Hematopoietic multipotent progenitor cell treated with erythropoietin and hydrocortisone succinate and interleukin-3 and kit ligand, for 17 days (in vitro differentiated cells): Measurements from ENCODE around the gene TCF7L2.

Experiments used
- DNase-seq: peaks from one replicate; pipeline ENCODE4 v3.0.0-alpha.2; 2015; ENCODE audit warnings: low spot score

Gene TCF7L2

DNA sequence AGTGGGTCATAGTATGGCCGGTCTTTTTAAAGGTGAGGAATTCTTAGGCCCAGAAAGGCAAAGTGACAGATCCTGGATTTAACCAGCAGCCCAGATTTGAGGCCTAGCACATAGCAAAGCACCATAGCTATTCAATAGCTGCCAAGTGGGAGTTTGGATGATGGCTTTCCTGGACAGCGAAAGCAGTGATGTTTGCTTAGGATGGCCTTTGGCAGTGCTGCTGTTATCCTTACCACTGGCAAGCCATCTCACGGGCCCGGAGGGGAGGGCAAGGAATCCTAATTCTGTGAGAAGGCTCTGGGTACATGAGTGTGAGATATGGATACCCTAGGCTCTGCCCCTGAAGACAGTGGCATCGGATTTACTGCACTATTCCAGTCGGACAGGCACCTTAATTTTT lies 50.4 kb downstream of the TCF7L2 start:
- DNase-seq, result no peak

GRCh38 chr10:113000876-113001598 lies 51.0 kb downstream of the TCF7L2 start:
- DNase-seq, result no peak

- no peak for DNase-seq
These were observed 51.8 kb downstream of the TCF7L2 start for GRCh38 chr10:113001599-113002448.

- DNase-seq, result no peak
These were observed 52.4 kb downstream of the TCF7L2 start for GRCh38 chr10:113002449-113002777.

DNA sequence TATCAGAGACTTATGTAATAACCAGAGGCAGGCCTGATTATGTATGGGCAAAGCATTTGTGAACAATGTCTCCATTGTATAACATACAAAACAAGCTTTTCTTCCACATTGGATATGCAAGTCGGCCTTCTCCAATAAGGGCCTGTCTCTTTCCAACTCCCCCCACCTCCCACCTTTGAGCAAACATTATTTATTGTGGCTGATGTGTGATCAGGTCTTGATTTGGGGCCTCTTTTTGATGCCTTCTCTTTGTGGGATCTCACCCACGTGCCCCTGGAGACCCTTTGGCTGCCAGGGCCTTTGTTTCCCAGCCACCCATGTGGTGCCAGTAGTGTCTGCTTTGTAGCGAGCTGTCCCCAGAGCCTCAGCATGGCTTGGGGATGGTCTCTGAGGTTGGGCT lies 53.0 kb downstream of the TCF7L2 start:
- no peak for DNase-seq

- DNase-seq, result no peak
These were observed 54.1 kb downstream of the TCF7L2 start for GRCh38 chr10:113004069-113004618.

GRCh38 chr10:113005380-113005779 lies 55.3 kb downstream of the TCF7L2 start:
- no peak for DNase-seq

DNA sequence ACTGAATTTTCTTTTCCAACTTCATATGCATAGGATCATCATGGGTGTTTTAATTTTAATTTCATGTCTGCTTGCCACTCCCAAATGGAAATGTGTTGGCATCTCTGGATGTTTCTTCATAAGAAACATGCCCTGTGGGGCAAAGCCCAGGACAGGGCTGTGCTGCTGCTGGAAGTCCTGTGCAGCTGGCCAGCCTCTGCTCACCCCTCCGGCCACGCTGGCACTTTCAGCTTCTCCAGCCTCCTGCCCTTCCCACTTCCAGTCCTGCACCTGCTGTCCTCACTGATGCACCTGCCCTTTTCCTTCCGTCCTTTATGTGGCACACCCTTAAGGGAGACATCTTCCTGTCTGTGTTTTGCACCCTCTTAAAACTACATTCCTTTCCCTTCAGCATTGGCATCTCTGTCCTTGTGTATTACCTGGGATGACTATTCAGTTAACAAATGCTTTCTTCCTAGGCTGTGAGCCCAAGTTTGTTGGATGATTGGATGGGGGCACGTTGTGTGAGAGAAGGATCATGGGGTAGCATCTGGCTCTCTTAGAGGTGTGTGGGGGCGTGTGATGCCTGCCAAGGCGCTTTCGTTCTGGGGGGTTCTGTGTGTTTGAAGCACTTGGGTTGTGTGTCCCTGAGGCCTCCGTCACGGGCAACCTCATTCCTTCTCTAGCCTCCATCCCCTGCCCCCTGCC lies 56.8 kb downstream of the TCF7L2 start:
- no peak for DNase-seq

DNA sequence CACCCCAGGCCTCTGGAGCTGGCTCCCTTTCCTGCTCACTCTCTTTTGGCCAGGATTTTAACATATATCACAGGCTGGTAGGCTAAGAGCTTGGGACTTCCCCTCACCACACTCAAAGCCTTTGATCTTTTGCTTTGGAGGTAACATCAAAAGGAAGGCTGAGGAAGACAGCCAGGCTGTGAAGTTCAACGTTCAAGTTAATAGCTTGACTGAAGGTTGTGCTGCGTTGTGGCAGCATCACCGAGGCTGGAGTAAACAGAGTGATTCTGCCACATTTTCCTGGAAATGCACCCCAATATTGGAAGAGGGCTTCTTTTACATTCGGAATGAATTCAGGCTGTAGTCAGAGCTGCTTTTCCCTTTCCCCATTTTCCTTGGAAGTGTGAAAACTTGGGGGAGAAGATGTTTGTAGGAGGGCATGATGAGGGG lies 57.3 kb downstream of the TCF7L2 start:
- no peak for DNase-seq

- DNase-seq, result no peak
These were observed 57.8 kb downstream of the TCF7L2 start for GRCh38 chr10:113007821-113008220.

- no peak for DNase-seq
These were observed 61.7 kb downstream of the TCF7L2 start for GRCh38 chr10:113011592-113012374.

- no peak for DNase-seq
These were observed 65.2 kb downstream of the TCF7L2 start for GRCh38 chr10:113015201-113015600.

- DNase-seq, result no peak
These were observed 67.3 kb downstream of the TCF7L2 start for GRCh38 chr10:113017376-113017775.

- no peak for DNase-seq
These were observed 68.0 kb downstream of the TCF7L2 start for GRCh38 chr10:113018034-113018433.

DNA sequence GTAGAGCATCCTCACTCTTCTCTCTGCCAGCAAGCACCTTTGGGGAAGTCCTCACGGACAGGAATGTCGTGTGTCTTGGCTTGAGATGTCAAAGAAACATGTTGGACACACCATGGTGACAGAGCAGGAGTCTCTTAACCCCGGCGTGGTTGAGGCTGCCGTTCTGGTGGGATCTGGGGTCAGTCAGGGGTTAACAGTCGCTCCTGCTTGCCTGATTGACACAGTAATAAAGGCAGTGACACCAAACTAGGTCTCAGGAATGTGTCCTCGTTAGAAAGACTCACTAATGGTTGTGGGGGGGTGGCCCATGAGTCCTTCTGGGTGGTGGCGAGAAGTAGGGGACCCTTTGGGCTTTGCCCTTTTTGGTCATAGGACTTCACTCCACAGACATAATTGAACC lies 69.0 kb downstream of the TCF7L2 start:
- no peak for DNase-seq

- DNase-seq, result no peak
These were observed 69.8 kb downstream of the TCF7L2 start for GRCh38 chr10:113019692-113020474.

- DNase-seq, result no peak
These were observed 70.4 kb downstream of the TCF7L2 start for GRCh38 chr10:113020475-113020753.

DNA sequence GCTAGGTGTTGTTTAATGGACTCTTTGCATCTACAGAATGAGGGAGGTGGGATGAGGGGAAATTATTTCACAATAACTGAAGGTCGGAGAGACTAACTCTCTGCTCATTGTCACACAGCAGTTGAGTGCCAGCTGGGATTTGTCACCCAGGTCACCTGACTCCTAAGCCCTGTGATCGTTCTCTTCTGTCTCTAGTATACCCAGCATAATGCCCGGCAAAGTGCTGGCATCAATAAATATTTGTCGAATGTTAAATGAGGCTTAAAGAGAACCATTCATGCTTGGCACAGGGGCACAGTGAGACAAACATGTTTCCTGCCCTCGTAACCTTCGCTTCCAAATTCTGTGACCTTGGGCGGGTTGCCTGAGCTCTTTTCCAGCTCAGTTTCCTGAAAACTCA lies 70.8 kb downstream of the TCF7L2 start:
- no peak for DNase-seq

DNA sequence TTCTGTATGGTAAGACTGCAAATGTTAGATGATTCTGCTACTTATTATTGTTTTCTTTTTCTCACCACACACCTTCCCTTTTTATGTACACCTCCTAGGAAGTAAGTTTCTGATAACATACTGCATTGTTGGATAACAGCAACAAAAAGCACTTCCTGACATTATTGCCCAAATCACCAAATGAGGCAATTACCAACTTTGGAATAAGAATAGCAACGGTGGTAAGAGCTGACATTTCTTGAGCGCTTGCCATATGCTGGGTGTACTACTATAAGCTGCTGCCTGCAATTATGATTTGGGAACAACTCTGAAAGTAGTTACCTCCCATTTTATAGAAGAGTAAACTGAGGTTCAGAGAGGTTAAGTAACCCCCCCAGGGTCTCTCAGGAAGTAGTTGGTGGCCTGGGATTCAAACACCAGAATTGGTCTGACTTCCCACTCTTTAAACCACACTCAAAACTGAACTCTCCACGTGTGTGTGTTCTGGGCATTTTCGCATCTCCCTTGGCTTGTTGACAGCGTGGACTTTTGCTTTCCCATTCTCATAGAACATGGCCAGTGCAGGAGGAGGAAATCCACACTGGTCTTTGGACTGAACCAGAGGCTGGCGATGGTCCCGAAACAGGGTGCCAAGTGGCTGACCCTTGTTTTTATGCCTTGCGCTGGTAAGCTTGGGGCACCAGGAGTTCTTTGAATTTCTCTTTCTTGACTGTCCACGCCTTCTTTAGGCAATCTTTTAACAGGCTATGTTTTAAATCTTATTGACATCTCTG lies 71.4 kb downstream of the TCF7L2 start:
- no peak for DNase-seq

- DNase-seq, result no peak
These were observed 72.2 kb downstream of the TCF7L2 start for GRCh38 chr10:113022265-113022664.

DNA sequence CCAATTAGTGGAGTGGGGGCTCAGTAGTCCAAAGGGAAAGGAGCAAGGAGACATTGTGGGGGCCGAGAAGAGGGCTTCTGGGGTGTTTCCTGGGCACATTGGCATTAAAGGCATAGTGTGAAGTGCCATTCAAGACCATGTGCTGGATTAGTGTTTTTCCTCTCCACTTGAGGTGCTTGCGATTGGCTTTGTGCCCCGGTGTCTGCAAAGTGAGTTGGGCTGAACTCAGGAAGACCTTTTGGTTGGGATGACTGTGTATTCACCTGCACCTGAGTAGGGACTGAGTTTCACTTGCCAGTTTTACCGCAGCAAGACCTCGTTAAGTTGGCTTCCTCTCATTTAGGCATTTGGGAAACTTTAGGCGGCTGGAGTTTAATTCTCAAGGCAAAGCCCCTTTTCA lies 73.0 kb downstream of the TCF7L2 start:
- DNase-seq, result no peak
